HCEC 1CT (cell line): ENCODE results near the gene MEIS2.

Source experiments
- DNase-seq: peaks from one replicate; pipeline ENCODE4 v3.0.0-alpha.2; 2017

The MEIS2 gene

GRCh38 chr15:37037850-37038715, 62.3 kb downstream of the MEIS2 start:
- no peak for DNase-seq

- no peak for DNase-seq
Measured at GRCh38 chr15:37037071-37037655, 63.2 kb downstream of the MEIS2 start.

- DNase-seq, result peak; percentile 63
Measured at GRCh38 chr15:37034835-37035748, 65.3 kb downstream of the MEIS2 start.

DNA sequence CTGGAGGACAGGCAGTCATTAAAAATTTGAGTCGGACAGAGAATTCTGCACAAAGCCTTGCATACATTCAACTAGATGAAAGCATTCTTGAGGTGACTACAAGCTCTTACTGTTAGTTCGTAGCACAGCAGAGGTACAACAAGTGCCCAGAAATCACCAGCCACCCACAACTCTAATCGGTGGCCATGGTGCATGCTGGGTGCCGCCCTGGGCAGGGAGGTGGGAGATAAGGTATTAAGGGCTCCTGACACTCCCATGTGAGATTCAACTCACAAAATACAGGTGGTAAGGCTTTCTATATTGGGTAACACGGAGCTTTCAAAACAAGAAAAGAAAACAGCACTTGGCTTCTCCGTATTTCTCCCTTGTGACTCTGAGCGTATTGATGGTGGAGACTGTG, 66.0 kb downstream of the MEIS2 start:
- DNase-seq, result no peak

- no peak for DNase-seq
Measured at GRCh38 chr15:37032091-37032775, 68.1 kb downstream of the MEIS2 start.

- DNase-seq, result peak; percentile 87
Measured at GRCh38 chr15:37031198-37031597, 69.2 kb downstream of the MEIS2 start.

DNA sequence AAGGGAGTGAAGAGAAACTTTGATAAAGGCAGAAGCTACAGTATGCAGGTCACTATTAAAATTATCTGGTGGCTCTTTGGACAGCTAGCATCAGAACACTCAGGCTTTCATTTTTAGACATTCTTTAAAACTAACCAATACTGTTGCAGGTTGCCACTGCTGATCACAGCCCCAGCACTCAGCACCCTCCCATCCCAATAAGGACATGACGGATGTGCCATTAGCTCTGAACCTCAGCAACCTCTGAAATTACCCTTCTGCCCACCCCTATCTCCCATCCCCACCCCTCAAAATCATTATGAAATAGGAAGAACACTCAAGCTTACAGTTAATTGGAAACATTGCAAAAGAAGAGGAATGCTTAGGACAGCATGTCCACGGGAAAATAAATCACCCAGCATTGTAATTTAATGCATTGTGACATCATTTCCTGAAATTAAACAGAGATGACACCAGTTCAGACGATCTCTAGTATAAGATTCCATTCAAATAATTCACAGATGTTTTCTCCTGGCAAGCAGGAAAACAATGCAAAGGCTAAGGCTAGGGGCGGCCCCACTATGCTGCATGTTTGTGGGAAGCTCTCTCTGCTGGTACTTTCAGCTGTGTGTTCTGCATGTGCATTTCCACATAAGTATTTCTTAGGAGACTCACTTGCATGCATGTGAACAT, 71.6 kb downstream of the MEIS2 start:
- DNase-seq, result peak; percentile 79

GRCh38 chr15:37020852-37021251, 79.5 kb downstream of the MEIS2 start:
- no peak for DNase-seq

DNA sequence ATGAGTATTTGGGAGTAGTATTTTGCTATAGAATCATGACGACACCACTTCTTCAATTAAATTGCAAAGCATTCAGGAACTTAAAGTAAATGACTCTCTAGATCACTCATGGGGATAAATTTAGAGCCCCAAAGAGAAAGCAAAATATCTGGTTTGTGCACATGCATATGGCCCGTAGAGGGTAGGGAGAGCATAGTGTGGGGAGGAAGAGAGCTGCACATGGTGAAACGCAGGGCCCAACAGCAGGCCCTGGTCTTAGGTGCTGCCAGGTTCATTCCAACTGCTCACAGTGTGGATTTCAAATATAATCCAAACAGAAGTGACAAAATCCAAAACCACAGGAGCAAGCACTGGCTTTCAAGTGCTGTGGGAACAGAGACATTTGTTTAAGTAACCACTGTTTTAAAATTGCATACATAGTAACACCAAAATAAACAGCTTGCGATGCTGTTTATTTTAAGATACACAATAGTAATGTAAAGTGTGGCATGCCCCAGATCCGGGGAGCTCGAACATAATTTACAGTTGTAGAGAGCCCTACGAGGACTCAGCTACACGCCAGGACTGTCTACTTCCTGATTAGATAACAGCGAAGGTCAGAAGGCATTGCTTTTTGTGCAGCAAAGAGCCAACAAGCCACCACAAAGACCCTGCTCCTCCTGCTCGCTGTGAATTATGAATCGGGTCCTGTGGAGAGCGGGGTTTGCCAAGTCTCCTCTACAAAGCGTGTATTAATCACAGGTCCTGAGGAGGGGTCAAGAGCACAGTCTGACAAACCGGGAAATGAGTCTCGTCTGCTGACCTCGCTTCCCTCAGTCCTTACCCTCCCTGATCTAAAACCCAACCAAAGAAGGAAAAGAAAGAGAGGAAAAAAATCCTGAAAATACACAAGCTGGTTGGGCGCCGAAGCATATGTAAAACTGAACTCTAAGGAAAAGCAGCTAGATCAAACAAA, 80.6 kb downstream of the MEIS2 start:
- peak; percentile 77 for DNase-seq

DNA sequence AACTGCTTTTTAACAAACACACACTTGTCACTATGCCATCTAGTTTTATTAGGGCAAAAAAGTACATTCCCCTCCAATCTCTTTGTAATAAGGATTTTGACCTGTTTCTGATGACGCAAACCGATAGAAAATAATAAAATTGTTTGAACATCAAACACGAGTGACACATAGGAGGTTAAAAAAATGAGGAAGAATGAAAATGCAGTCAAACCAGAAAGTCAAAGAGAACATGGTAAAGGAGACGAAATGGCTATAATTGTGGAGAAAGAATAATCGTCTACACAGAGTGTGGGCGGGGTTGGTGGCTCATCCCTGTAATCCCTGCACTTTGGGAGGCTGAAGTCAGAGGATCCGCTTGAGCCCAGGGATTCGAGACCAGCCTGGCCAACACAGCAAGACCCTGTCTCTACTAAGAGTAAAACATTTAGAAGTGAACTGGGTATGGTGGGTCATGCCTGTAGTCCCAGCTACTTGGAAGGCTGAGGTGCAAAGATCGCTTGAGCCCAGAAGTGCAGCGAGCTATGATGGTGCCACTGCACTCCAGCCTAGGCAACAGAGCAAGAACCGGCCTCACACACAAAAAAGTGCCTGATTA, 83.2 kb downstream of the MEIS2 start:
- DNase-seq, result no peak

DNA sequence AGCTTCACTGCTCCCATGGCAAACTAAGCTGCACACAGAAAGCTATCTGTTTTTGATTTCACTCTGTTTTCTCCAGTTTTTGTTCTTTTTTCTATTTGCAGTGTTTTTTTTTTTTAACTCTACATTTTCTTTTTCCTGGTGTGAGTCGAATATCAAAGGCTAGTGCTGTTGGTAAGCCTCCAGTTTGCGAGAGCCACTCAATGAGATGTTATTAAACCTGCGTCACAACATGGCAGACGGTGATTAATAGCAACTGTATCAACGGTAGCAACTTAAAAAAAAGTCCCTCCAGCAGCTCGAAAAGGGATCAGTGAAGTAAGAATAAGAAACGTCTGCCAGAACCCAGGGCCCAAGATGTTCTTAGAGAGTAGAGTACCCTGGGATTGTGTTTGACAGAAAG, 84.1 kb downstream of the MEIS2 start:
- DNase-seq, result peak; percentile 77

DNA sequence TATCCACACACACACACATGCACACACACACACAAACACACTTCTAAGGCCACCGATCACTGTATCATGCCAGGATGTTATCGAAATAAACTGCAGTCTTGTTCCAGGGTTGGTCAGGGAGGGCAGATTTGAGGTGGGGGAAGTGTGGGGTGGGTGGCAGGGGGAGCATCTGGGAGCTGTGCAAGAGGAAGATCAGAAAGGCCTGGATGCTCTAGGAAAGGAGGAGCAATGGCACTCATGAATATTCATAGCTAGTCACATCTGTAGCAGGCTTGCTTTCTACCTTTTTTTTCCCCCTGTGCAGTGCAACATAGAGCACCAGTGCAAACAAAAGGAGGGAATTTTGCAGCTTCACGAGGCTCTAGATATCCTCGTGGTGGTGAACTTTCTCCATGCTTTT, 84.9 kb downstream of the MEIS2 start:
- DNase-seq, result no peak

DNA sequence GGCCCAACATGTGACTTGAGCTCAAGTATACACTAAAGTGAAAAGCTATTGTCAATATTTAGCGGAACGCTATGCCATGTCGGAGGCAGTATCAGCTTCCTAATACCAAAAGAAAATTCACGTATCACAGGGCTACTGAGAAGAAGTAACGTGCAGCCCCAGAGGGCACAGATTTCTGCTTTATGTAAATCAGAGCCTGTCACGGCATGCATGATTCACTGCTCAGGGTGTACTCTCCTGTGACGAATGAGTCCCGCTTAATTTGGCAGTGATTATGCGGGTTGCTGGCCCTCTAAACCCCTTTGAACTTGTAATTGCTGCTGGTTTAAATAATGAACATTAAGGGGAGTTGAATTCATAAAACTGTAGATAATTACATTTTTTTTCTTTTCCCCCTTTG, 85.3 kb downstream of the MEIS2 start:
- DNase-seq, result peak; percentile 67

DNA sequence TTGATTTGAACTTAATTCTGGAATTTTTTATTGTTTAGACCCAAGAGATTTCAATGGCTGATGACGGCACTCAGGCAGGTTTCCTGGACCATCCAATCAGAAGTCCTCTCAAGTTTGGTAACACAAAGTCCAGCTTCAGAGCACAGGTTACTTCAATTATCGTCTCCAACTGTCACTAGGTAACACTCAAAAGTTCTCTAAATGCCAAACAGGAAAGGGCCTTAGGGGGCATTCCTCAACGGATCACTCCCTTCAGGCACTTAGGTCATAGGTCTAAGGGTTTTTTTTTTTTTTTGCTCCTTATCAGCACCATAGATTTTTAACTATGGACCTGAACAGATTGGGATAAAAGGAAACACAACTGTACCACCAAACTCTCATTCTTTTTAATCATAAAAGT, 85.8 kb downstream of the MEIS2 start:
- no peak for DNase-seq

DNA sequence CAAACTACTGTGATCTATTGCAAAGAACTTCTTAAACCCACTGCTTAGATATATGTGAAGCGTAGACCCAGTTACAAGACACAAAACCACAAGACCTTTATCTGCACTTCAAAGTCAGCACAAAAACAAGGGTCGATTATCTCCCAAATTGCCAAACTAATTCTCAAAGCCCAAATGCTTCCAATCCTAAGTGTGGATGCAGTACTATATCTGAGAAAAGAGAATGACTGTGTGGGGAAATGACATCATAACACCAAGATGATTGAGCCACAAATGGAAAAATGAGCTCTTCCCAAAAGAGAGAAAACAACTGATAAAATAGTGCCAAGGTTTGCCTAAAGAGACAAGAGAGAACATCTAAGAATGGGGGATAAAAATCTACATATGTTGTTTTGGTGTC, 86.2 kb downstream of the MEIS2 start:
- no peak for DNase-seq

DNA sequence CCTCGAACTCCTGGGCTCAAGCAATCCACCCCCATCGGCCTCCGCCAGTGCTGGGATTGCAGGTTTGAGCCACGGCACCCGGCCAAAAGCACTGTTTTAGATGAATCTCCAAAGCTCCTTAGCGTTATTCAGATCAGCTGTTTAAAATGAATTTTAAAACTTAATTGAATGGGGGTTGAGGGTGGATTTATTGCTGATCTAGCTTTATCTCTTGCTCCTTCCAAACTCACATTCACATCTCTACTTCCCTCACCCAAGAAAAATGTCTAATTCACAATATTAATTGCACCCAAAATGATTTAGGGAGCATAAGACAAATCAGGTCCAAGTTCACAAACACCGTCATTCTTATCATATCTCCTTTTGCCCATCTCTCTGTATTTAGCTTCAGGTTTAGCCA, 89.8 kb downstream of the MEIS2 start:
- no peak for DNase-seq

GRCh38 chr15:37009288-37009687, 91.1 kb downstream of the MEIS2 start:
- DNase-seq, result no peak

- DNase-seq, result no peak
Measured at GRCh38 chr15:37008205-37008604, 92.1 kb downstream of the MEIS2 start.

DNA sequence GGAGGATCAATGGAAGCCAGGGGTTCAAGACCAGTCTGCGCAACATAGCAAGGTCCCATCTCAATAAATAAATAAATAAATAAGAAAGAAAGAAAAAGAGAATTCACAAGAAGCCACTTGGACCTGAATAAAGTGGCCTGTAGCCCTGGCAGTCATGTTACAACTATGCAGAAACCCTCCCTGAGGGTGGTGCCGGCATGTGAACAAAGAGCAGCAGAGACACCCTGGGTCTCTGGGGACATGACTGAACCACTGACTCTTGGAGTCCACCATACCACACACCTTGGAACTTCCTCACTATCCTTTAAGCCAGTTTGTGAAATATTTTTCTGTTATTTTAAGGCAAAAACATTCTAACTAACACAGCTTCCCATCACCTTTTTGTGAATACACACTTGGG, 93.0 kb downstream of the MEIS2 start:
- DNase-seq, result no peak

- no peak for DNase-seq
Measured at GRCh38 chr15:37004981-37005735, 95.2 kb downstream of the MEIS2 start.
